Body of pancreas (tissue), 4 donors: Measurements from ENCODE around the gene HIF1A. TPM values are rescaled to one million over a fixed set of nuclear protein-coding genes. Genes with fewer than 3 reads are reported as not detected.

ENCODE experiments used
- ATAC-seq: fragments of 150-250 bp; one replicate; pipeline ENCODE4 v1.9.1; 2016
- DNase-seq, 4 donors: peaks; one replicate each; pipeline ENCODE4 v3.0.0-alpha.2; 2019
- H3K27ac ChIP-seq, 4 donors: fragments of 200-600 bp; sonication (generic); 1 replicate in 3 of 4; 2 replicates in 1 of 4; pipeline versions ENCODE4 v1.5.1 to v1.6.1; 2016 to 2019; ENCODE audit warnings: mild to moderate bottlenecking in 1 of 4, mixed read lengths in 1 of 4, moderate library complexity in 1 of 4
- H3K27me3 ChIP-seq, 2 donors: fragments of 200-600 bp; sonication (generic); one replicate each; pipeline ENCODE4 v1.6.0; 2016; ENCODE audit warnings: mild to moderate bottlenecking in 1 of 2
- H3K36me3 ChIP-seq, 2 donors: fragments of 200-600 bp; sonication (generic); replicated peaks in 1 of 2; 2 replicates each; pipeline ENCODE4 v1.5.1; 2016; ENCODE audit warnings: low read depth in 2 of 2; ENCODE audit not compliant: insufficient read depth in 1 of 2
- H3K4me1 ChIP-seq: fragments of 200-600 bp; sonication (generic); one replicate; pipeline ENCODE4 v1.6.0; 2016
- H3K4me3 ChIP-seq, 2 donors: fragments of 200-600 bp; sonication (generic); 1 replicate in 1 of 2; 2 replicates in 1 of 2; pipeline ENCODE4 v1.5.1; 2016 to 2019
- H3K9me3 ChIP-seq, 3 donors: fragments of 200-600 bp; sonication (generic); 1 replicate in 2 of 3; 2 replicates in 1 of 3; pipeline ENCODE4 v1.5.1; 2016
- CTCF ChIP-seq, 7 experiments: fragments of 450-650 bp in 4 of 7; fragments of 200-600 bp in 3 of 7; sonication (generic) in 3 of 7; IDR thresholded peaks; one replicate each; pipeline ENCODE4 v1.5.1; 2016 to 2019; ENCODE audit warnings: antibody characterized with exemption in 7 of 7
- POLR2A ChIP-seq, 3 donors: fragments of 450-650 bp; IDR thresholded peaks; one replicate each; pipeline ENCODE4 v1.6.1; 2016; ENCODE audit warnings: antibody characterized with exemption in 3 of 3, mild to moderate bottlenecking in 2 of 3
- WGBS, 2 donors: methylation state at CpG; one replicate each; pipeline ENCODE4 v1.1.5; 2017; 5-methylcytosine and 5-hydroxymethylcytosine counted together
- intact Hi-C: fragments of 100-400 bp; cut with DNase I; formaldehyde crosslinking; loops from one replicate; pipeline ENCODE4 v1.15.1; 2023
- total RNA-seq, 2 donors: library from RNA; depleted of rRNA; stranded (reverse); fragments of >200 nt; gene quantifications; one replicate each; pipeline ENCODE4 v1.1.0, GENCODE V29; 2016

Gene HIF1A
- total RNA-seq, 2 donors from 2014 or later, result 36.8 to 66.9 TPM

GRCh38 chr14:61700104-61700886 lies 5.0 kb downstream of the HIF1A start:
- Histone ChIP-seq H3K36me3 (no peaks in the 10 kb centered on the region), H3K4me3 (no peak overlapping the region), H3K9me3 (no peaks in the 10 kb centered on the region), H3K27ac (no peak overlapping the region), H3K27me3 (no peaks in the 10 kb centered on the region), H3K4me1 (peaks cover 45% of the 10 kb centered on the region)
- ATAC-seq (no peak), DNase-seq (no peak)
- TF ChIP-seq POLR2A (IDR thresholded peaks at IDR 0.05), result no peak
- TF ChIP-seq CTCF (IDR thresholded peaks at IDR 0.05), result no peak
- WGBS, 2 donors, result 73 to 81% methylated on average over 2 of the region's 2 CpGs
- intact Hi-C loops, result loop anchor here (10.0 kb wide), 1 partner anchor 55 kb away; no protein-coding TSS in a partner anchor

- no peaks in the 10 kb centered on the region for H3K9me3 ChIP-seq
- TF ChIP-seq POLR2A (IDR thresholded peaks at IDR 0.05) (no peak), CTCF (IDR thresholded peaks at IDR 0.05) (no peak)
- H3K4me1 ChIP-seq, result peaks cover 57% of the 10 kb centered on the region
- H3K4me3 ChIP-seq, result no peak overlapping the region
- DNase-seq, result no peak
- no peak overlapping the region for H3K27ac ChIP-seq
- intact Hi-C loops, result loop anchor here (10.0 kb wide), 1 partner anchor 53 kb away; no protein-coding TSS in a partner anchor
- 86 to 90% methylated on average over 7 of the region's 7 CpGs for WGBS, 2 donors
- no peaks in the 10 kb centered on the region for H3K27me3 ChIP-seq
- H3K36me3 ChIP-seq, result no peaks in the 10 kb centered on the region
- ATAC-seq, result no peak
These were observed 6.6 kb downstream of the HIF1A start for GRCh38 chr14:61701946-61702345.

DNA sequence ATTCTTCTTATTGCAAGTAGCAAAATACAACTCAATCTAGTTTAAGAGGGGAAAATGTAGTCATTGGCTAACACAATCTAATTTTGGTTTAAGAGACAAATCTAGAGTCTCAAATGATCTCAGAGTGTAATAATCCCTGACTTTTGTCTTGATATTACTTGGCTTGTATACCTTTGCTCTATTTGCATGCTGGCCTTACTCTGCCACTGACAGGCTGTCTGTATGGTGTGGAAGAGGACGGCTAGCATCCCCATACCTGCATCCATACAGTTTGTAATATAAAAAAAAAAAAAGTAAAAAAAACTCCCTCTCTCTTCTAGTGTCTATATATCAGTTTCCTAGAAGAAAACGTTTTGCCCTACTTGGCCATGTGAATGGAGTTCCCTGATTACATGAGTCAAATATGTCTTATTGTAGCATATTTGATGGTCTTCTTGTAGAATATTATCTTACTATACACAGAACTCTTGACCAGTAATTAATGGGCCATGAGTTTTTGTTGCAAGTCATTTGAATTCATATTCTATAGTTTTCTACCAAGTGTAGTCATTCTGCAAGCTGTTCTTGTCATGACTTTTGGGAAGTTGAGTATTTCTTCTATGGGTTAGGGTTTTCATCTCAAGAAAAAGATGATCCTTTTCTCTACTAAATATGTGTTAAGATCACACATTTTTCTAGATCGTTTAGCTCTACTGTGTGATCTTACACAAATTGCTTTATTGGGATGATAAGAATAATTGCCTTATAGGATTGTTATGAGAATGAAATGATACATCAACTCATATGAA lies 8.2 kb downstream of the HIF1A start:
- Histone ChIP-seq H3K4me1 (peaks cover 43% of the 10 kb centered on the region), H3K36me3 (no peaks in the 10 kb centered on the region), H3K27ac (no peak overlapping the region), H3K27me3 (no peaks in the 10 kb centered on the region), H3K9me3 (no peaks in the 10 kb centered on the region), H3K4me3 (no peak overlapping the region)
- WGBS, 2 donors, result 43 to 45% methylated on average over 3 of the region's 3 CpGs
- DNase-seq, result no peak
- intact Hi-C loops, result loop anchor here (10.0 kb wide), 1 partner anchor 51 kb away; no protein-coding TSS in a partner anchor
- TF ChIP-seq POLR2A (IDR thresholded peaks at IDR 0.05) (no peak), CTCF (IDR thresholded peaks at IDR 0.05) (no peak)
- no peak for ATAC-seq

GRCh38 chr14:61704554-61704953 lies 9.2 kb downstream of the HIF1A start:
- no peaks in the 10 kb centered on the region for H3K27me3 ChIP-seq
- ATAC-seq, result no peak
- 82 to 85% methylated on average over 3 of the region's 3 CpGs for WGBS, 2 donors

More at GRCh38 chr14:61704554-61704953, 9.2 kb downstream of the HIF1A start:
- Histone ChIP-seq H3K4me3 (no peak overlapping the region), H3K27ac (no peak overlapping the region), H3K4me1 (peaks cover 33% of the 10 kb centered on the region), H3K36me3 (no peaks in the 10 kb centered on the region), H3K9me3 (no peaks in the 10 kb centered on the region)
- no peak for DNase-seq
- TF ChIP-seq CTCF (IDR thresholded peaks at IDR 0.05) (no peak), POLR2A (IDR thresholded peaks at IDR 0.05) (no peak)
- intact Hi-C loops, result loop anchor here (10.0 kb wide), 1 partner anchor 50 kb away; no protein-coding TSS in a partner anchor
